ELR (cell line): ENCODE measurements around the gene EMP3.
"Not testable (repeated sequence)": the region's sequence is repeated elsewhere in the genome, so short reads cannot be mapped to it uniquely, and the experiment has no call there.

Experiments used
- DNase-seq: peaks from one replicate; pipeline ENCODE4 v3.0.0-alpha.2; 2015; ENCODE audit warnings: low read depth

EMP3 gene

DNA sequence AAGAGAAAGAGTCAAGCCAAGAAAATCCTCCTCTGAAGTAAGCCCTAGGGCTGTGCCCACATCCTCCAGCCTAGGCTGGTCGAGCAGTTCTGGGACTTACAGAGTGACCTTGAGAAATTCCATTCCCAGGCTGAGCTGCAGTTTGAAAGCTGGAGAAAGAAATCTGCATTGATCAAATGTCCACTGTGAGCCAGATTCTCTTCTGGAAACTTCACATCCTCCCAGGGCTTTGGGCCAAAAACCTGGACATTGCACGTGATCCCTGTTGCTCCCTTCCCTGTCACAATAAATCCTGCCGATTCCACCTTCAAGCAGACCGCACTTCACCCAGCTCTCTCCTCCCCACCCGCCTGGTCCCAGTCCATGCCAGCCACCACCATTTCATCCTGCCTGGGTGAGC, 22.7 kb downstream of the EMP3 start:
- no peak for DNase-seq

DNA sequence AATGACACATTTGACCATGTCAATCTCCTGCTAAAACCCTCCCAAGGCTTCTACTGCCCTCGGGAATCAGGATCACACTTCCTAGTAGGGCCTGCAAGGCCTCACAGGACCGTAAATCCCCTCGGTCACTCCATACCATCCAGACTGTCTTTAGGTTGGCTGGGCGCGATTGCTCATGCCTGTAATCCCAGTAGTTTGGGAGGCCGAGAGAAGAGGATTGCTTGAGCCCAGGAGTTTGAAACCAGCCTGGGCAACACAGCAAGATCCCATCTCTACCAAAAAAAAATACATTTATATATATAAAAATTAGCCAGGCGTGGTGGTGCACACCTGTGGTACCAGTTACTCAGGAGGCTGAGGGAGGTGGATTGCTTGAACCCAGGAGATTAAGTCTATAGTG, 23.4 kb downstream of the EMP3 start:
- no peak for DNase-seq

DNA sequence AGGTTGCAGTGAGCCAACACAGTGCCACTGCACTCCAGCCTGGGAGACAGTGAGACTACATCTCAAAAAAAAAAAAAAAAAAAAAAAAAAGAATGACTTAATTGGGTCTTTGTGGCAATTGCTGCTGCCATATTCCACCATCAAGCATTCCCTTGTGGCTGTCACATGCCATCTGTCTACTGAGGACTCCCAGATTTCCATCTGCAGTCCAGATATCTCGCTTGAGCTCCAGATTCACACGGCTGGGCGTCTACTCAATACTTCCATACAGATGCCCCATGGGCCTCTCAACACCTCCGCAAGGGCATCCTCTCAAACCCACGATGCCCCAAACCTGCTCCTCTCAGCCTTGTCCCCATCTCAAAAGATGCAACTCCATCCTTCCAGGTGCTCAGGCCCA, 25.5 kb downstream of the EMP3 start:
- DNase-seq = no peak

DNA sequence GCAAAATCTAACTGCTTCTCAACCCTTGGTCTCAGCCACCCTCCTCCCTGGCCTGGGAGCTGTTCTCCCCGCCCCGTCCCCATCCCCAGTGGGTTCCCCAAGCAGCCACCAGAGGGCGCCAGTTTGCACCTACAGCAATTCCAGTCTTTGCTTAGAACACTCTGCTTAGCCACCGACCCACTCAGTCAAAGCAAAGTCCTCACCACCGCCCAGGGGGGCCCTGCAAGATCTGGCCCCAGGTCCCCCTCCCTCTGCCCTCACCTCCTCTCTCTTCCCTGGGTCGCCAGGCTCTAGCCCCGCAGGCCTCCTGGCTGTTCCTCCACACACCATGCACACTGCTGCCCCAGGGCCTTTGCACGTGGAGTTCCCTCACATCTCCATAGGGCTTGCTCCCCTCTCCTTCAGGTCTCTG, 26.0 kb downstream of the EMP3 start:
- DNase-seq = peak; percentile 69

DNA sequence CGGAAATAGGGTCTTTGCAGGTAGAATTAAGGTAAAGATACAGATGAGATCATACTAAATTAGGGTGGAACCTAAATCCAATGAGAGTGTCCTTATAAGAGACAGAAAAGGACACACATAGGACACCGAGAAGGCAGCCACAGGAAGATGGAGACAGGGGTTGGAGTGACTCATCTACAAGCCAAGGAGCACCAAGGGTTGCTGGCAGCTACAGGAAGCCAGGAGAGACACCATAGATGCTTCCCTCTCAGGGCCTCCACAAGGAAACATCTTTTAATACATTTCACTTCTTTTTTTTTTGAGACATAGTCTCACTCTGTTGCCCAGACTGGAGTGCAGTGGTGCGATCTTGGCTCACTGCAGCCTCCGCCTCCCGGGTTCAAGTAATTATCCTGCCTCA, 28.3 kb downstream of the EMP3 start:
- peak; percentile 61 for DNase-seq

DNA sequence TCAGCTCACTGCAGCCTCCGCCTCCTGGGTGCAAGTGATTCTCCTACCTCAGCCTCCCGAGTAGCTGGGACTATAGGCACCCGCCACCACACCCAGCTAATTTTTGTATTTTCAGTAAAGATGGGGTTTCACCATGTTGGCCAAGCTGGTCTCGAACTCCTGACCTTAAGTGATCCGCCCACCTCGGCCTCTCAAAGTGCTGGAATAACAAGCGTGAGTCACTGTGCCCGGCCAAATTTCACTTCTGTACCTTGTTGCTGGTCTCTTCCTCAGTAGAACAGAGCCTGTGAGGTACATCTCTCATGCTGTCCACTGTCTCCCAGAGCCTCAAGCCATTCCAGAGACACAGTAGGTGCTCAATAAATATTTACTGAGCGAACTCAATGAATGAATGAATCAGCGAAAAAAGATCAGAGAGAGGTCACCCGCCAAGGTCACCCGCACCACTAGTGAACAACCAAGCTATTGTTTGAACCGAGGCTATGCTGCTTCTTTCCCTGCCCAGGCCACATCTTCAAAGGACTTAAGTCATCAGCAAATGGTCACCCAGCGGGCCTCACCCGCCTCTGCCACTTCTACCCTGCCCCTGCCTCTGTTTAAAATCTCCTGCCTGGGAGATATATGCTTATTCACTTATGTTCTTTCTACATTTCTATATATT, 29.1 kb downstream of the EMP3 start:
- DNase-seq = peak; percentile 36

DNA sequence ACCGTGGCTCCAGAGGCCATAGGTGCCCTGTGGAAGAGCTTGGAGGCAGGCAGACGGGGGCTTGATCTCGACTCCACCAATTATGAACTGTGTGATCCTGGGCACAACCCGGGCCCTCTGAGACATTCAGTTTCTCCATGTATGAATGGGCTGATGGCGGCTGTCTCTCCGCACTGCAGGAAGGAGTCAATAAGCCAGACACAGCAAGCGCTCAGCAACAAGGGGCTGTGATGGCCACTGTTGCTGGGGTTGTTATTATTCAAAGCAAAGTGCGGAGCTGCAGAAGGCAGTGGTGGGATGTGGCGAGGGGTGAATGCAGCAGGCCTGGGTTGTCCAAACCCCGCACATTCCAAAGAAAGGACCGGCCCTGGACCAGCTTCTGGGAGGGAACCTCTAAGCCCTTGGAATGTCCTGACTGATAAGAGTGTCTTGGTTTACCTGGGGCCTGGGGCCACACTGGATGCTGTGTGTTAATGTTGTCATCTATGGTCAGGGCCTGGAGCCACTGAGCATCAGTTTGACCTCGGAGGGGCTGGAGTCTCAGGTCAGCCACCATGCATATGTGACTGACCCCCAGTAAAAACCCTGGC, 30.1 kb downstream of the EMP3 start:
- DNase-seq = no peak

DNA sequence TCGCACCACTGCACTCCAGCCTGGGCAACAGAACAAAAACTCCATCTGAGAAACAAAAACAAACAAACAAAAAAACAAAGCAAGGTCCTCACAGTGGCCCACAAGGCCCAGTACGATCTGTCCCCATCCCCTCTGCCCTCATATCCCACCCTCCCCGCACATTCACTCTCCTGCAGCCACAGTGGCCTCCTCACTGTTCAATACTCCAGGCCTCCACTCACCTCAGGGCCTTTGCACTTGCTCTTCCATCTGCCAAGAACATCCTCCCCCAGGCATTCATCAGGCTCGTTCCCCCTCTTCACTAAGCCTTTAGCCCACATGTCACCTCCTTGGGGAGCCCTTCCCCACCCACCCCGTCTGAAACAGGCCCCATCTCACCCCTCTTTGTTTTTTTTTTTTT, 33.8 kb downstream of the EMP3 start:
- no peak for DNase-seq

DNA sequence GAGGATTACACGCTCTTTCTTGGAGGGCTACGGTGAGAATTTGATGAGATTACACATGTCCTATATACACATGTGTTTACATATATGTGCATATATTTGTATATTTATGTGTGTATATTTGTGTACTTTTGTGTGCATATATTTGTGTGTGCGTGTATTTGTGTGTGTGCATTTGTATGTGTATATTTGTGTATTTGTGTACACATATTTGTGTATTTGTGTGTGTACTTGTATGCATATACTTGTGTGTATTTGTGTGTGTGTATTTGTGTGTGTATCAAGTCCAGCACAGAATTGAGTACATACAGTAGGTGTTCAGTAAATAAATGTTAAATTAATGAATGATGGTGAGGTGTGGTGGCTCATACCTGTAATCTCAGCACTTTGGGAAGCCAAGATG, 36.6 kb downstream of the EMP3 start:
- no peak for DNase-seq

DNA sequence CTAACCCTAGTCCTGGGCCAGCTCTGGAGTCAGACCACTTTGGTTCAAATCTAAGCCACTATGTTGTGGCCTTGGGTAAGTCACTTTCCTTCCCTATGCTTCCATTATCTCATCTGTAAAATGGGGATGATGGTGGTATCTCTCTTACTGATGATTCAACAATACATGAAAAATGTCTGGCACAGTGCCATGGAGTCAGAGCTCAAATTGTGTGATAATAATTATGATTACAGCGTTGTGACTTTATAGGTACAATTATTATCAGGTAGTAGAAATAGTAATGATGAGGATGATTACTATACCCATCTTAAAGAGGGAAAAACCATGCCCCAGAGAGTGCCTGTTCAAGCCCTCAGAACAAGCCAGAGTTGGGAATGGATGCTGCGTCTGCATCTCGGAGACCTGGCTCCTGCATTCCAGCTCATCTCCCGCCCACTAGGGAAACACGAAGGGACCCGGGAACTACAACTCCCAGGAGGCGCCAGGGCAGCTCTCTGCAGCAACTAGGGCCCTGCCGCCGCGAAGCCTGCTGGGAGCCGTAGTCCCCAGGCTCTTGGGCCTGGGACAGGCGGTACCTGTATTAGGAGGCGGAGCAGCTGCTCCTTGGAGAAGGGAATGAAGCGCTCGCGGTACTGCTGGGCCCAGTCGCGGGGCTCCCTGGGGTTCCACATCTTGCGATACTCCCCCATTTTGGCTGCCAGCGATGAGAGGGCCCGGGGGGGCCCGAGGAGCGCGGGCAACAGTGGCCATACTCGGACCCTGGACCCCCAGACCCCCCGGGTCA, 37.6 kb downstream of the EMP3 start:
- peak; percentile 96 for DNase-seq

DNA sequence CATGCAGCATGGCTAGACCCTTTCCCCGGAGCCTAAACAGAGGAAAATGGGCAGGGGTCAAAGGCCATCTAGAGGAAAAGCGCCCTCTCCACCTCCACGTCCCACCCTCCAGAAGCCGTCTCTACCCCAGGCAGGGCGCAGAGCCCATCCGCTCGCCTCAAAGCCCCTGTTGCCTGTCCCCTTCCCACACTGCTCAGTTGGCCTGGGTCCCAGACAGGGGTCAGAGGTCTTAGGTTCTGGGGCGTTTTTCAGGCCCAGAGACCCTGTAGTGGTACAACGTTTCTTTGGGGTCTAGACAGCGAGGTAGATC, 38.1 kb downstream of the EMP3 start:
- DNase-seq = no peak

DNA sequence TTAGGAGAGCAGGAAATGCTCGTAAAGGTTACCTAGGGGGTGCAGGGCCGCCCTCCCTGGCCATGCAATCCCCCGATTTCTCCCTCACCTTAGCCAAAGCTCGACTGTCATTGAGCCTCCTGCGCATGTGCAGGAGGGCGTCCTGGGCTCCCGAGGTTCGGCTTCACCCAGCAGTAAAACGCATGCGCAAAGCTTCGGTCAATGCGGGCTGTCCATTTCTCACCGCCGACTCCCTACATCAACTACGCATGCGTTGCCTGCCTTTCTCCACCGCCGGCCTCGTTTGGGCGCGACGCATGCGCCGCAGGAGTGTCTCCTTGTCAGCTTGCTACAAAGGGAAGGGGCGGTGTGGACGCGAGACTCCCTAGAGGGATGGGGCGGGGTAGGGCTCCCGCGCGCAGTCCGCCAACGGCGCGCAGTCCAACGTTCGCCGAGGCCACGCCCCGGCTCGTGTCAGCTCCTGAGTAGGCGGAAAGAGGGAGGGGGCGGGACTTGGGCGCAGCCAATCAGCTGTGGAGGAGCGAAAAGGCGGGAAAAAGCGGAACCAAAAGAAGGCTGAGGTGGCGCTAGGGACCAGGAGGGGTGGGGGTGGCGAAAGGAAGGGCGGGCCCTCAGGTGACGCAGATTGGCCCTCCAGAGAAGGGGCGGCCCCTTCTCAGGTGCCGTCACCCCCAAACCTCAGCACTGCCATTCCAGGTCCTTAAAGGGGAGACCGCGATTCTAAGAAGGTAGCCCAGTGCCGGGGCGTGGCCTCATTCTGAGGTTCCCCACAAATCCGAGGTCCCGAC, 38.7 kb downstream of the EMP3 start, which contains the start of the genes SYNGR4 and TMEM143:
SYNGR4 (plus strand) TSS at position 558 of the 788 bp plus-strand sequence. CDS start 1,476 bp downstream, outside the sequence.
TMEM143 (minus strand) TSS at position 131 of the 788 bp plus-strand sequence; CDS start at position 111, 20 bp downstream.
- DNase-seq = peak; percentile 98

DNA sequence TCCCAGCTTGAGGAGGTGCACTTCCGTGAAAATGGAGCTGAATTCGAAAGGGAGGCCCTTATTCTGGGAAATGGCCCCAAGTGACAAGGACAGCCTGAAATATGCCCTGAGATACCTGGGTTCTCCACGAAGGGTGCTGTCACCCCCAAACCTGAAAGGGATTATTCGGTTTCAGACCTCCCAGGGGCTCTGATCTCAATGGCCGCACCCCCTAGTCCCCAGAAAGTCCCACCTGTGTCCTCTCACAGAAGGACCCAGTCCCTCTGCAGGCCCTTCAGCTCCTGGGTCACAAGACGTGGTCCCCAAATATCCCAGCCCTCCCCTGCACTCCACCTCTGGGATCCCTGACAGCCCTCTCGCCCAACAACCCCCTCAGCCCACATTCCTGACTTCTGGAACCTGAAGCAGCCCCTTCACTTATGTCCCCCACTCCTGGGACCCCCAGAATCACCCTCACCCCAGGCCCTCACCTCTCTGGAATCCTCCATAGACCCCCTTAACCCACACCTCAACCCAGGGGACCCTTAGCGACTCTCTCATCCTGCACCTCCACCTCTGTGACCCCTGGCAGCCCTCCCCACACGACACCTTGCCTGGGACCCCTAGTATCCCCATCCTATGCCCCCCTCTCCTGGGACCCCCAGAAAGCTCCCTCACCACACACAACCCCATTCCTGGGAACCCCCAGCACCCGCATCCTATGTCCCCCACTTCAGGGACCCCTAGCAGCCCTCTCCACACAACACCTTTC, 39.4 kb downstream of the EMP3 start:
- DNase-seq = no peak

DNA sequence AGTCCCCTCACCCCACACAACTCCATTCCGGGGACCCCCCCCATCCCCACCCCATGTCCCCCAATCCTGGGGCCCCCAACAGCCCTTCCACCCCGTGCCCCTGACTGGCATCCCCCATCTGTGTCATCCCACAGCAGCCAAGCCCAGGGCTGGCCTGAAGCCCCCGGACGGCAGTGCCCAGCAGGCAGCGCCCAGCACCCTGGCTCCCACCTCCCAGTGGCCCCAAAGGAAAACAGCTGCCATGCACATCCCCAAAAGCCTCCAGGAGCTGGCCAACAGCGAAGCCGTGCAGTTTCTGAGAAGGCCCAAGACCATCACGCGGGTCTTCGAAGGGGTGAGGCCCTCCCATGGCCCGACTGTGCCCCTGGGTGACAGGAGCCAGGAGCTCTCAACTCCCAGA, 40.2 kb downstream of the EMP3 start:
- no peak for DNase-seq

DNA sequence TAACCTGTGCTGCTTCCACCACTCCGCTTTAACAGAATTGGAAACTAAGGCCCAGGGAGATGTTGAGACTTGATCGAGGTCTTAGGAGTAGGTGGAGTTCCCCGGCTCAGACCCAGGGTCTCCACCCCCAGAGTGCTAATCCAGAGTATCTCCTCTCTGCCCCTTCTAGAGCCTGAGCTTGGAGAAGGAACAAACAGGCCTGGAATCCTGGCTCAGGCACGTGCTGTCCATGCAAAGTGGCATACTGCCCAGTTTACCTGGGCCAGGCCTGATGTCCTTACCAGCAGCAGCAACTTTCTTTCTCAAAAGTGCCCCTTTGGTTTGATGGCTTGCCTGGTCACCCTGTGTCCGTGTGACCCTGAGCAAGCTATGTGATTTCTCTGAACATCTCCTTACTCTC, 42.5 kb downstream of the EMP3 start:
- DNase-seq = no peak

DNA sequence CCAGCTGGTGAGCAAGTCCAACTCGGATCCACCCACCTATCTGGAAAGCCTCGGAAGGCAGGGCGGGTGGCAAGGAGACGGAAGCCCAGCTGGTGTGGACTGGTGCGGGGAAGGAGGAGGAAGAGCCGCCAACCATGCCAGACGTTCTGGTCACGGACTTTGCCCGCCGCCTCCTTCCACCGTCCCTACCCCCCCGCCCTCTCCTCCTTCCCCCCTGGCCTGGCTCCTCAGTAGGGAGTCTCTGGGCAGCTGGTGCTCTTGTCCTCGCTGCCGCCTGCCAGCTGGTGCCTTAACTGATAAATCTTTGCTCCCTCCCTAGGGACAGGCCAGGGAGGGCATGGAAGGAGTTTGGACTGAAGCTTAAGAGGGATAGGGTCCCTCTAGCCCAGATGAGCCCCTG, 43.6 kb downstream of the EMP3 start:
- no peak for DNase-seq

DNA sequence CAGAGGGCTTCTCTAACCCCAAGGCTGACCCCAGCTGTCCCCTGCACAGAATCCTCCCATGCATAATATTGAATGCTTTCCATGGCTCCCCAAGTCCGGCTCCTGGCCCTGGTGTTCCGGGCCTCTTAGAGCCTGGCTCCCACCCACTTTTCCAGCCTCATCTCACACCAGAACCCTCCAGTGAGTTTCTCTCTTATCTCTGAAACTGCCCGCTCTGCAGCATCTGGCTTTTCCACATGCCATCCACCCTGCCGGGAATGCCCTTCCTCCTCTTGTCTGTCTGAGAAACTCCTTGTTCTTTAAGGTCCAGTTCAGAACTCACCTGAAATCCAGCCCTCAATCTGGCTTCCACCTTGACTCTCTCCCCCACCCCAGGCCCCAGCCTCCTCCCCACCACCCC, 45.6 kb downstream of the EMP3 start:
- DNase-seq = no peak

DNA sequence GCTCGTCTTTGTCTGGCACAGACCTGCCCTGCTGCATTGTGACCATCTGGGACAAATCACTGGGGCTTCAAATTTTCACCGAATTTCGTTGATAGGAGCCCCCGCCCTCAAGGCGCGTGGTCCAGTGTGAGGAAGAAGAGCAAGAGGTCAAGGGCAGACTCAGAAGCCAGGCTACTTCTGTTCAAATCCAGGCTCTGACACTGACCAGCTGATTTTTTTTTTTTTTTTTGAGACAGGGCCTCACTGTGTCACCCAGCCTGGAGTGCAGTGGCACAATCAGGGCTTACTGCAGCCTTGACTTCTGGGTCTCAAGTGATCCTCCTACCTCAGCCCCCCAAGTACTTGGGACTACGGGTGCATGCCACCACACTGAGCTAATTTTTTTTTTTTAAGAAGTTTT, 46.0 kb downstream of the EMP3 start:
- no peak for DNase-seq

DNA sequence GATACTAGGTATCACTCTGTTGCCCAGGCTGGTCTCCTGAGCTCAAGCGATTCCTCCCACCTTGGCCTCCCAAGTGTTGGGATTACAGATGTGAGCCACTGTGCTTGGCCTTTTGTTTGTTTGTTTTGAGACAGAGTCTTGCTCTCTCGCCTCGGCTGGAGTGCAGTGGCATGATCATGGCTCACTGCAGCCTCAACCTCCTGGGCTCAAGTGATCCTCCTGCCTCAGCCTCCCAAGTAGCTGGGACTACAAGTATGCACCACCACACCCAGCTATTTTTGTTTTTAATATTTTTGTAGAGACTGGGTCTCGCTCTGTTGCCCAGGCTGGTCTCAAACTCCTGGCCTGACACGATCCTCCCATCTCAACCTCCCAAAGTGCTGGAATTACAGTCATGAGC, 46.4 kb downstream of the EMP3 start:
- not testable (repeated sequence) for DNase-seq

DNA sequence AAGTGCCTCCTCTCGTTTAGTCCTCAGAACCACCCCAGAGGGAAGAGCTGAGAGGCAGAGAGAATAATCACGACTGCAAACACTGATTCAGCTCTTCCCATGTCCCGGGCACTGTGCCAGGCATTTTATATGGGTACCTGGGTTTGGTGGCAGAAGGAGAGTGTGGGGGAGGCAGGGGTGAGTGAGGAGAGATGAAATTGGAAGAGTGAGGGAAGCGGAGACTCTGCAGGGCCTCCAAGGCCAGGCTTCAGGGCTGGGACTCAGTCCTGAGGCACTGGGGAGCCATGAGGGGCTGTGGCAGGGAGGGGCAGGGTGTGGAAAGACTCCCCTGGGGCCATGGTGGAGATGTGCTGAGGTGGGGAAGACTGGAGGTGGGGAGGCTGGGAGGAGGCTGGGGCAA, 47.6 kb downstream of the EMP3 start:
- no peak for DNase-seq

DNA sequence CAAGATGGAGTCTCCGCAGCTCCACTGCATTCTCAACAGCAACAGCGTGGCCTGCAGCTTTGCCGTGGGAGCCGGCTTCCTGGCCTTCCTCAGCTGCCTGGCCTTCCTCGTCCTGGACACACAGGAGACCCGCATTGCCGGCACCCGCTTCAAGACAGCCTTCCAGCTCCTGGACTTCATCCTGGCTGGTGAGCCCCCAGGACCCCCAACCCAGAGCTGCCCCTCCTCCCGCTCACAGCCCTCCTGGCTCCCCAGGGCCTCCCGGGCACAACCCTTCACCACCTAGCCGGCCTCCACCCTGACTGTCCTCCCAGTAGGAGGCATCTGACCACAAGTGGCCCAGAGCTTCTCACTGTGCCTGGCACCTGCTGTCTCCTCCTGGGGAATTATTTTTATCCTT, 48.2 kb downstream of the EMP3 start:
- no peak for DNase-seq

DNA sequence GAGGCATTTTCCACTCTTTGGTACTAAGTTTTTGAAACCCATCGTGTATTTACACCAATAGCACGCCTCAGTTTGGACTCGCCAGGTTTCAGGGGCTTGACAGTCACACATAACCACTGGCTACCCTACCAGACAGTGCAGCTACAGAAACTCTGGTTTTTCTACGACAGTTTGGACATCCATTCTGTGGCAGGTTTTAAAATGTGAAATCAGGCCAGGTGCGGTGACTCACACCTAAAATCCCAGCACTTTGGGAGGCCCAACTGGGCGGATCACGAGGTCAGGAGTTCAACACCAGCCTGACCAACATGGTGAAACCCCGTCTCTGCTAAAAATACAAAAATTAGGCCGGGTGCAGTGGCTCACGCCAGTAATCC, 52.8 kb downstream of the EMP3 start:
- DNase-seq = no peak
